WERI-Rb-1 (cell line): Measurements from ENCODE around the gene LNP1.
"Not testable (repeated sequence)": the region's sequence is repeated elsewhere in the genome, so short reads cannot be mapped to it uniquely, and the experiment has no call there.

Experiments
- DNase-seq: peaks from one replicate; pipeline ENCODE4 v3.0.0-alpha.2; 2020
- H3K27ac ChIP-seq: fragments of 250-450 bp; sonication (Bioruptor Pico); 2 replicates; pipeline ENCODE4 v1.5.1; 2020; ENCODE audit warnings: mild to moderate bottlenecking, moderate library complexity
- H3K27me3 ChIP-seq: fragments of 250-450 bp; sonication (Bioruptor Pico); 2 replicates; pipeline ENCODE4 v1.5.1; 2021; ENCODE audit warnings: mild to moderate bottlenecking, low read depth, moderate library complexity; ENCODE audit not compliant: insufficient read depth, severe bottlenecking
- H3K36me3 ChIP-seq: fragments of 250-450 bp; sonication (Bioruptor Pico); 2 replicates; pipeline ENCODE4 v1.5.1; 2020; ENCODE audit warnings: mild to moderate bottlenecking, moderate library complexity
- H3K4me3 ChIP-seq: 2 replicates; pipeline ENCODE4 v1.5.1; 2011; ENCODE audit warnings: low read depth, mild to moderate bottlenecking, control low read depth, low read length
- H3K9me3 ChIP-seq: fragments of 250-450 bp; sonication (Bioruptor Pico); 2 replicates; pipeline ENCODE4 v1.5.1; 2021; ENCODE audit warnings: mild to moderate bottlenecking, moderate library complexity; ENCODE audit not compliant: severe bottlenecking
- TF ChIP-seq, protein P1 (sequence below): IDR thresholded peaks from 2 replicates; pipeline ENCODE4 v1.5.1; 2011; ENCODE audit warnings: low read depth, mild to moderate bottlenecking, control low read depth, inconsistent platforms, low read length

LNP1 gene

DNA sequence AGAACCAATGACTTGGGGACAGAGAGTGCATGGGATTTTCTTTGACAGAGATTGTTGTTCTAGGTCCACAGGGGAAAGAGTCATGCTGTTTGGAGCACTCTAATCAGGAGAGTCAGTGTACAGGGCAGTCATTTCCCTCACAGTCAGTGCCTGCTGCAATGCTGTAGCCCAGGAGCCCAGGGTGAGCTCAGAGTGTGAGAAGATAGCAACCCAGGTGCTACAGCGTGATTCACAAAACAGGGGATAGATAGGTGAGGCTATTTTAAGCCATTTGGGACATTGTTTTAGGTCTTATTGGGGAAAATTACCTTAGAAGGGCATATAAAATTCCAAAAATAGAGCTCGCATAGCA, 37.3 kb downstream of the LNP1 start:
- Histone ChIP-seq H3K27me3 (no peaks in the 10 kb centered on the region), H3K36me3 (no peaks in the 10 kb centered on the region), H3K27ac (no peak overlapping the region), H3K9me3 (no peaks in the 10 kb centered on the region), H3K4me3 (no peak overlapping the region)
- TF ChIP-seq, protein P1, sequence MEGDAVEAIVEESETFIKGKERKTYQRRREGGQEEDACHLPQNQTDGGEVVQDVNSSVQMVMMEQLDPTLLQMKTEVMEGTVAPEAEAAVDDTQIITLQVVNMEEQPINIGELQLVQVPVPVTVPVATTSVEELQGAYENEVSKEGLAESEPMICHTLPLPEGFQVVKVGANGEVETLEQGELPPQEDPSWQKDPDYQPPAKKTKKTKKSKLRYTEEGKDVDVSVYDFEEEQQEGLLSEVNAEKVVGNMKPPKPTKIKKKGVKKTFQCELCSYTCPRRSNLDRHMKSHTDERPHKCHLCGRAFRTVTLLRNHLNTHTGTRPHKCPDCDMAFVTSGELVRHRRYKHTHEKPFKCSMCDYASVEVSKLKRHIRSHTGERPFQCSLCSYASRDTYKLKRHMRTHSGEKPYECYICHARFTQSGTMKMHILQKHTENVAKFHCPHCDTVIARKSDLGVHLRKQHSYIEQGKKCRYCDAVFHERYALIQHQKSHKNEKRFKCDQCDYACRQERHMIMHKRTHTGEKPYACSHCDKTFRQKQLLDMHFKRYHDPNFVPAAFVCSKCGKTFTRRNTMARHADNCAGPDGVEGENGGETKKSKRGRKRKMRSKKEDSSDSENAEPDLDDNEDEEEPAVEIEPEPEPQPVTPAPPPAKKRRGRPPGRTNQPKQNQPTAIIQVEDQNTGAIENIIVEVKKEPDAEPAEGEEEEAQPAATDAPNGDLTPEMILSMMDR: no peak
- no peak for DNase-seq

DNA sequence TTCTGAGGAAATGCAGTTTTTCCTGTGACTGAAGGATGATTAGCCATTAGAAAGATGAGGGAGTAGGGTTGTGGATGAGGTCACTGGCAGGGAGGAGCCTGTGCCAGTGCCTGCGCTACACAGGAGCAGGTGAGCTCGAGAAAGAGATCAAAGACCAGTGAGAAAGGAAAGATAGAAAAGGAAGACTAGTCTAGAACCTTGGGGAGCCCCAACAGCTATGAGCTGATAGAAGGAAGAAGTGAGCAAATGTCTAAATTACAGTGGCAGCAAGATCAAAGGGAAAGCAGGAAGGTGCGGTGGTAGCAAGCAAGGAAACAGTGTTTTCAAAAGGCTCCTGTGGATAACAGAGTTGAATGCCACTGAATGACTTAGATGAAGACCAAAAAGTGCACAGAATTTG, 39.6 kb downstream of the LNP1 start:
- no peaks in the 10 kb centered on the region for H3K36me3 ChIP-seq
- H3K4me3 ChIP-seq: no peak overlapping the region
- no peaks in the 10 kb centered on the region for H3K27me3 ChIP-seq
- TF ChIP-seq, protein P1: no peak
- no peak overlapping the region for H3K27ac ChIP-seq
- H3K9me3 ChIP-seq: peaks cover 1% of the 10 kb centered on the region
- no peak for DNase-seq

DNA sequence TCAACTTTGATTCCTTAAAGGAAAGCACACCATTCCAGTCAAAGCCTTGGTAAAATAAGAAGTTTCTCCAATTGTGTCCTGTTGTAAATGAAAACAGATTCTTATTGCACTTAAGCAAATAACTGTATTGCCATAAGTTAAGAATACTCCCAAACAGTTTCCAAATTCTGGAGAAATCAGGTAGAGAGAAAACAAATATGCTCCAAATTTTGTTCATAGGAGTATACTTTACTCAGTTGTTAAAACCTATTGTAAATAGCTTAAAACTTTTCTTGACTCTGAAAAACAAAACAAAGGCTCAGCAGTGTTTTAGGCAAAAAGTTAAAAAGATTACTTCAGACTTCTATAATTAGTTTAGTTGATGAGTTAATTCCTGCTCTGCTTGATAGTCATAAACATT, 42.4 kb downstream of the LNP1 start:
- Histone ChIP-seq H3K27ac (no peak overlapping the region), H3K27me3 (no peaks in the 10 kb centered on the region), H3K9me3 (peaks cover 7% of the 10 kb centered on the region), H3K36me3 (no peaks in the 10 kb centered on the region), H3K4me3 (no peak overlapping the region)
- TF ChIP-seq, protein P1: no peak
- DNase-seq: no peak

- not testable (repeated sequence) for H3K27ac ChIP-seq, H3K27me3 ChIP-seq, H3K9me3 ChIP-seq, DNase-seq, H3K4me3 ChIP-seq, H3K36me3 ChIP-seq
These were observed 45.7 kb downstream of the LNP1 start for GRCh38 chr3:100447067-100447466.

DNA sequence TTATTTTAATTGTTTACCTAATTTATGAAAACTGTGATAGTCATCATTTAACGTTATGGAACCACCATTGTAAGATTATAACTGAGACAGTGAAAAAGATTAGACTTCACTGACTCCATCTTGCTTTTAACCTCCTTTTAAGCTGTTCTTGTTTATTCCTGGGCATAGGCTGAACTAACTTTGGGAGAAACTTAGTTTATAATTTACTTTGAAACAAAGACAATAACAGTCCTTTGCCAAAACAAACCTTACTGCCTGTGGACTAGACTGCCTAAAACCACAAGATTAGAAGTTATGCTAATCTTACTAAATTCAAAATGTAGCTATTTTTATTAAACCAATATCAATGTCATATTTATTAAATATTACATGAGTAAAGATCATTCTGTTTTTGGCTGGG, 46.7 kb downstream of the LNP1 start:
- Histone ChIP-seq H3K4me3 (no peak overlapping the region), H3K27me3 (no peaks in the 10 kb centered on the region), H3K36me3 (no peaks in the 10 kb centered on the region), H3K9me3 (peaks cover 7% of the 10 kb centered on the region), H3K27ac (no peak overlapping the region)
- DNase-seq: no peak
- TF ChIP-seq, protein P1: no peak

DNA sequence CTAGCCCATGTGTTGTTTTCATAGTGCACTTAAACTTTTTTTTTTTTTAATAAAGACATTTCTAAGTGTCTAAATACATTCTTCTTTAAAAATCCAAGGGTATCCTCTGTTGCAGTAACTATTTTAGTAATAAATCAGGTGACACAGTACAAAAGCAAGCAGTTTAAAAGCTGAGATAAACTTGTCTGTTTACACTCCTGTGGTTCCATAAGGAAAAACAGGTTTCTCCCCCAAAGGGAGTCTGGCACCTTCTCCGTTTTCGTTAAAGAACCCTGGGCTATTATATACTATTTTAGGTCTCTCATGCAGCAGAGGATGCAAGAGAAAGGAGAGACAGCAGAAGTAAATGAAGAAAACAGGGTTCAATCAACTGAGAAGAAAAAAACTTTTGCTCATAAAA, 47.9 kb downstream of the LNP1 start:
- DNase-seq: no peak
- H3K4me3 ChIP-seq: no peak overlapping the region
- H3K9me3 ChIP-seq: peaks cover 7% of the 10 kb centered on the region
- H3K27ac ChIP-seq: no peak overlapping the region
- H3K27me3 ChIP-seq: no peaks in the 10 kb centered on the region
- TF ChIP-seq, protein P1: no peak
- H3K36me3 ChIP-seq: no peaks in the 10 kb centered on the region
